DMS53 treated with DMSO at 0.1 percent for 48 hours (cell line): ENCODE data around the gene TMTC2.

Experiments
- DNase-seq: peaks from one replicate; lab custom pipeline; 2025; ENCODE audit not compliant: unreplicated experiment; lab: John Stamatoyannopoulos, UW

TMTC2 gene

DNA sequence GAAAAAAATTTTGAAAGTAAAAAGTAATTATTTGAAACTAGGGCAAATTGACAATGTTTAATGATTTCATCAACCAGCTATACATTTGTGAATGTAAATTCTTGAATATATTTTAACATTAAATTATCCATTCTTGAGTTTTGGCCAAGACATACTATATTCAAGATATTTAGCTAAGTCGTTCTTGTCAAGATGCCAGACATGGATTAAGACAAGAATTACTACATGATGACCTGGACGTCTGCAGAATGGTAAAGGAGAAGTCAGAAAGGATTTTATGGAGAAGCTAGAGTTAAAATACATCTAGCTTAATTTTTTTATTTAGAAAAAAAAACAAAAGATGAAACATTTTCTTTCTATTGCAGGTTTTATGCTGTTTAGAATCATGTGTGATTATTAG is 255.8 kb downstream of the TMTC2 start:
- no peak for DNase-seq

- DNase-seq = no peak
These were observed 256.3 kb downstream of the TMTC2 start for GRCh38 chr12:82942991-82943401.

DNA sequence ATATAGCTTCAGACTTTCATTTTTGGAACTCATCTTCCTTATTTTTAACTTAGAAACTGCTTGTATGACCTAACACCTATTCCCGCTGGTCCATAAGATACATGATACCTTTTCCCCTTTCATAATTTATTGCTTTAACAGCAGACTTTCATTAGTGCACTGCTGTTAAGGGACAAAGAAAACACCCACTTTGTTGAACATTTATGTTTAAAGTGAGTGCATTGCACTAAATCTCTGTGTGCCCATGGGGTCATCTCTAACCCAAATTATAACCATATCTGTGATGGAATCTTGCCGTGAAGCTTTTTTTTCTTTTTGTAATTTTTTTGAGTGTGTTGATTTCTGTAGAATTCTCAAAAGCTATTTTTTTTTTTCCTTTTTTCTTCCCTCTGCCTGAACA is 261.8 kb downstream of the TMTC2 start:
- no peak for DNase-seq

- DNase-seq = no peak
These were observed 263.6 kb downstream of the TMTC2 start for GRCh38 chr12:82950356-82950755.

GRCh38 chr12:82952946-82953345 is 266.2 kb downstream of the TMTC2 start:
- no peak for DNase-seq

- no peak for DNase-seq
These were observed 266.7 kb downstream of the TMTC2 start for GRCh38 chr12:82953397-82953796.

GRCh38 chr12:82954064-82954463 is 267.4 kb downstream of the TMTC2 start:
- DNase-seq = no peak

DNA sequence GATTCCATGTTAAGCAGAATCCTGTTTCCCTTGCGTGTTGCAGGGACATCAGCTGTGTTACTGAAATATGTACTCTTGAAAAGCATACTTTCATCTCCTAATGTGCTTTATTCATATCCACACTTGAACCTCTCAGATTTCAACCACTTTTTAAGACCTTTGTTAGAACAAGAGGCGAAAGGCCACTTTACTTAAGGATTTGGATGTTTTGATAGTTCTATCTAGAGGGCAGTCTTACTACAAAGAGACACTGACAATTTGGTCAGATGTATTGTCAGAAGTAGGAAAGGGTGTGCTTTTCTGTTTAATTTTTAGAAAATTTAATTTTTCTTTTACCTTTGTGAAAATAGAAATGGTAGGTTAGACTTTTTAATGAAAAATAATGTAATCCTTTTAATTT is 267.9 kb downstream of the TMTC2 start:
- no peak for DNase-seq

DNA sequence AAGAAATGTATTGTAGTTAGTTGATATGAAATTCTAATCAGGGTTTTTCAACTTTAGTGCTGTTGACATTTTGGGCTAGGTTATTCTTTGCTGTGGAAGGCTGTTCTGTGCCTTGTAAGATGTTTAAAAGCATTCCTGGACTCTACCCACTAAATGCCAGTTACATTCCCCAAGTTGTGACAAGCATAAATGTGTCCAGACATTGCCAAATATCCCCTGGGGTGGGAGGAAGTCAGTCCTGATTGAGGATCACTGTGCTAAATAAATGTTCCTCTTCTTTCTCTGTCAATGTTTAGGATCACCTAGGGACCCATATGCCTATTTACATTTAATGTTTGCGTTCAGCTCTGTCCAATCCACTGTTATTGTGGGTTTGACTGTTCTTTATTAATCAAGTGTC is 268.3 kb downstream of the TMTC2 start:
- DNase-seq = no peak

DNA sequence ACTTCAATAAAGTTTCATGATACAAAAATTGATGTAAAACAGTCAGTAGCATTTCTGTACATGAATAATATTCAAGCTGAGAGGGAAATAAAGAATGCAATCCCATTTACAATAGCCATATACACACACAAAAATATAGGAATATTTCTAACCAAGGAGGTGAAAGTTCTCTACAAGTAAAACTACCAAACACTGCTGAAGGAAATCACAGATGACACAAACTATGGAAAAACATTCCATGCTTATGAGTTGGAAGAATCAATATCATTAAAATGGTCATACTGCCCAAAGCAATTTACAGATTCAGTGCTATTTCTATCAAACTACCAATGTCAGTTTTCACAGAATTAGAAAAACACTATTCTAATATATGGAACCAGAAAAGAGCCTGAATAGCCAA is 272.3 kb downstream of the TMTC2 start:
- DNase-seq = no peak

DNA sequence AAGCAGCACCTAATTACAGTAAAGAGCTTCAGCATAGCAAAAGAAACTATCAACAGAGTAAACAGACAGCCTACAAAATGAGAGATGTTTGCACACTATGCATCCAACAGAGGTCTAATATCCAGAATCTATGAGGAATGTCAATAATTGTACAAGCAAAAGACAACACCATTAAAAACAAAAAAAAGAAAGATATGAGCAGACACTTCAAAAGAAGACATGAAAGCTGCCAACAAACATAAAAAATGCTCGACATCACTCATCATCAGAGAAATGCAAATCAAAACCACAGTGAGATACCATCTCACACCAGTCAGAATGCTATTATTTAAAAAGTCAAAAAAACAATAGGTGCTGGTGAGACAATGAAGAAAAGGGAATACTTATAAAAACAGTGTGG is 273.1 kb downstream of the TMTC2 start:
- DNase-seq = no peak

GRCh38 chr12:82961835-82962234 is 275.1 kb downstream of the TMTC2 start:
- DNase-seq = no peak

- no peak for DNase-seq
These were observed 277.2 kb downstream of the TMTC2 start for GRCh38 chr12:82963956-82964355.

DNA sequence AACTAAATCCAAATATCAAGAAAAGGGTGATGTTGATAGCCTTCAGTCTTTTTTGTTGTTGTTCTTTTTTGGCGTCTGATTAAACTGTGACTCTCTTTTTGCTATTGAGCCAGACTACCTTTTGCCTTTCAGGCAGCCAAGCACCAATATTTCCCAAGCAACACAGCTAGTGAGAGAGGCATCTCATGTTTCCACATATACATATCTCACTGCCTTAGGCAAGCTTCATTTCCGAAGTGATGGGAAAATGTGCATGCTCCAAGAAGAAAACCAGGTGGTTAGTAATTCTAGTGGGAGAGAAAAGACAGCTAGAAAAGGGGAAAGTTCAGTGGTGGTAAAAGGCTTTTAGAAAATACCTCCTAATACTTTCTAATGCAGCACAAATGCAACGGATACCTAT is 277.7 kb downstream of the TMTC2 start:
- DNase-seq = no peak

GRCh38 chr12:82966001-82966559 is 279.4 kb downstream of the TMTC2 start:
- DNase-seq = no peak

- no peak for DNase-seq
These were observed 282.1 kb downstream of the TMTC2 start for GRCh38 chr12:82968631-82969367.

- DNase-seq = no peak
These were observed 283.9 kb downstream of the TMTC2 start for GRCh38 chr12:82970614-82971013.

GRCh38 chr12:82971584-82971983 is 284.9 kb downstream of the TMTC2 start:
- DNase-seq = no peak

GRCh38 chr12:82972624-82973023 is 285.9 kb downstream of the TMTC2 start:
- no peak for DNase-seq

DNA sequence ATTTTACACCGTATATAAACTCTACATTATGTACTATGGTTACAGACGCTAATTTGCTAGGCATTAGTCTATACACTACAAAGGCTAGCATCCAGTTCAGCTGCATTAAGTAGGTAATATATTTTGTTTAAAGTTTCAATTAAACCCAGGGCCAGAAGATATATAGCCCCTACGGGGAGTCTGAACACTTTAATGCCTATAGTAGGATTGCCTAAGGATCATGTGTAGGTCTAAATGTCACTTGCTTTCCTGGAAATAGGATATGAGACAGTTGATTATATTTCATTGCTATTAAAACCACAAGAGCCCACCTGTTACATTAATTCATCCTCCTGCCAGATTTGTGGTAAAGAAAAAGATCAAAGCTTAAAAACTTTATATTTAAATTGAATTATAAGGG is 286.9 kb downstream of the TMTC2 start:
- no peak for DNase-seq

DNA sequence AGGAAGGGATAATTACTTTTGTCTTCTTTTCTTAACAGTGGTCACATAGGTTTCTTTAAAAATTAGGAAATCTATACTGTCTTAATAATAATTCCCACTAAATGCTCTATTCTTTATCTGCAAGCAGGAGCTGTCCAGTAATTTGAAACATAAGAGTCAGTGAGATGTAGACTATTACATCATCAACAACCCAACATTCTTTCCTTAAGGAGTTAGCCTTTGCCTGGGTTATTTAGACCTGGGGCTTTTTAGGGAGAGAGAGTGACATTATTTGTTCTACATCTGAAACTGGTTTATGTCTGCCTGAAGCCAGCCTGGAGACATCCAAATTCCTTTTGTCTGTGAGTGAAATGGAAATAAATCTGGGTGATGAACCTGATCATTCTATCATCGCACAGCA is 294.4 kb downstream of the TMTC2 start:
- DNase-seq = no peak

DNA sequence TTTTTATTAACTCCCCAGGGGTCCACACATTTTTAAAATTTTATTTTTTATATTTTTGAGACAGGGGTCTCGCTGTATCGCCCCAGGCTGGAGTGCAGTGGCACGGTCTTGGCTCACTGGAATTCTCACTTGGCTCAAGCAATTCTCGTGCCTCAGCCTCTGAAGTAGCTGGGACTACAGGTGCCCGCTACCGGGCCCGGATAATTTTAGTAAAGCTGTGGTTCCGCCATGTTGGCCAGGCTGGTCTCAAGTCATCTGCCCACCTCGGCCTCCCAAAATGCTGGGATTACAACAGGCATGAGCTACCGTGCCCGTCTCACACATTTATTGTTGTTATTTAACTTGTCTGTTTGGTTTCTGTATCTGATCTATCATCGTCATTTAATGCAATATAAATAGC is 307.4 kb downstream of the TMTC2 start:
- DNase-seq = no peak

DNA sequence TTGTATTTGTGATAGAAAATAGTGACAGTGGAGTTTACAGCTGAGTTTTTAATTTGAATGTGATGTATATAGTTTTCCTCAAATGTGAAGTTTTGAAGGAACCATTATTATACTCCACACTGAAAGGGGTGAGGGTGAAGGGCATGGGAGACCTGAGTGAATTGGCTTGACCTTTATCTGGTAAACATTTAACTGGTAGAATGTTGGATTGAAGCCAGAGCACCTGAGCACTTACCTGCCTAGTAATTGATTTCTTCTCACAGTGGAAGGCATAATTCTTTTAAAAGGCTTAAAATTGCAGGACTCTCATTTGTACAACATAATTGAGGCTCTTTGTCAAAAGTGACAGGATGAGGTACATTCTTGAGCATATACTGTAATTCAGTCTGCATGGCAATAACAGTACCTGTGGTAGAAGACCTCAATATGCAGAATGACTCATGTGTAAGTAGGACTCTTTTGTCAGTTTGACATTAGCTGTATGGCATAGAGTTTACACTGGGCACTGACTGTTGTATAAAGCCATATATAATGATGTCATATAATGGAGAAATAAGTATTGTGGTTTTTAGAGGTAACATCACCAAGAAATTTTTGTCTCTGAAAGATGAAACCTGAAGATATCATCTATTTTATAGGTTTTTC is 309.6 kb downstream of the TMTC2 start:
- DNase-seq = peak; percentile 90
